ENCODE results near the gene BNC2. TPM values are rescaled to one million over a fixed set of nuclear protein-coding genes. Genes with fewer than 3 reads are reported as not detected.

Gene BNC2
- total and polyA plus RNA-seq, 2 of the 4 experiments (the other 2 are of a cell fraction), result 15.5 to 45.2 TPM

DNA sequence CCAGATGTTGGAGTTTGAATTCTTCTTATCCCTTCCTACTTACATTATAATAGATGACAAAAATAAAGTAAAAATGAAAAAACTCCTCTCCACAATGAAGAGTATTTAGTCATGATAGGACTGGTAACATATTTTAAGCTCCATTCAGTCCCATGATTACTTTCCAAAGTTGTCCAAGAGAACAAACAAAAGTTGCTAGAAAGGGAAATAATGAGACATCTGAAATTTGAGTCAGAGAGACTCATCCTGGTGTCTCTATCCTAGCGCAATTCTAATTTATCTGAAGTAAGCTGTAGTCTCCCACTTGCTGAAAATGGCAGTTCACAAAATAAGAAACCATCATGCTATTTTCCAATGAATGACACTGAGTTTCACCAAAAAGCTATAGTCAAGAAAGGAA, 152.2 kb downstream of the BNC2 start:
- H3K36me3 ChIP-seq (ENCODE audit: control insufficient read depth, insufficient read depth, low read length), result peaks cover 4% of the 10 kb centered on the region
- BruUV-seq (replicated peaks), result no TSS peak
- CTCF ChIA-PET, result interaction anchor here (0.6 kb wide), 1 partner anchor 150 kb away, joined by 3 read pairs; no protein-coding TSS in a partner anchor
- no peaks in the 10 kb centered on the region for H4K20me1 ChIP-seq (ENCODE audit: insufficient read depth, low read length)
- peak overlapping the region; percentile 58; the same call in 1 of the 2 replicates for H2BK20ac ChIP-seq (ENCODE audit: low read depth, low read length)
- peaks cover 14 to 41% of the 10 kb centered on the region in 2 experiments for H3K79me1 ChIP-seq (ENCODE audit: low read depth in 1 of 2, low read length in 2 of 2)
- dilution Hi-C loops (cut with HindIII; ENCODE audit: low sequenced_read_pairs, unreplicated experiment), result no loop called here
- POLR2A ChIA-PET (ENCODE audit: unreplicated experiment), result no interaction called here
- peak overlapping the region; percentile 41; the same call in 1 of the 2 replicates for H4K5ac ChIP-seq (ENCODE audit: low read depth, low read length)
- no peak overlapping the region for H3K4me3 ChIP-seq (ENCODE audit: insufficient read depth, low read depth, low read length)
- no peak overlapping the region for H4K8ac ChIP-seq (ENCODE audit: low read depth in 2 of 2, low read length in 2 of 2)
- H3K4me1 ChIP-seq (ENCODE audit: control insufficient read depth, insufficient read depth, low read length), result peaks cover 17% of the 10 kb centered on the region
- peak overlapping the region; percentile 40; the same call in 1 of the 3 replicates for H2BK15ac ChIP-seq (ENCODE audit: low read depth, low read length)
- no peak overlapping the region for H2AK9ac ChIP-seq (replicated peaks; ENCODE audit: low read depth, low read length, poor library complexity)
- peak overlapping the region; percentile 20 for H2BK5ac ChIP-seq (ENCODE audit: low read depth, low read length, poor library complexity, severe bottlenecking)
- ATAC-seq (ENCODE audit: low read depth) (peak; percentile 41), DNase-seq (peak; percentile 48)
- WGBS, 2 experiments (ENCODE audit: extremely low coverage in 2 of 2, insufficient read length in 1 of 2), result no CpG with 5 or more reads among the region's 1 CpG
- H2AK5ac ChIP-seq (ENCODE audit: low read depth, low read length), result no peak overlapping the region
- 0 out of 2 replicates have a peak overlapping the region, but pooled peaks have one; percentile 7 for H3K4me2 ChIP-seq (ENCODE audit: low read depth, low read length)
- no peak for TF ChIP-seq MAZ (IDR thresholded peaks at IDR 0.05; ENCODE audit: borderline replicate concordance, low read depth, low read length)
- no peak for TF ChIP-seq POLR2A (IDR thresholded peaks at IDR 0.05; ENCODE audit: low read depth, low read length)
- no peak for TF ChIP-seq NFE2L2 (IDR thresholded peaks at IDR 0.05; ENCODE audit: low read depth, low read length)
- TF ChIP-seq RCOR1 (IDR thresholded peaks at IDR 0.05; ENCODE audit: insufficient replicate concordance, low read length), result no peak
- TF ChIP-seq, protein P1, sequence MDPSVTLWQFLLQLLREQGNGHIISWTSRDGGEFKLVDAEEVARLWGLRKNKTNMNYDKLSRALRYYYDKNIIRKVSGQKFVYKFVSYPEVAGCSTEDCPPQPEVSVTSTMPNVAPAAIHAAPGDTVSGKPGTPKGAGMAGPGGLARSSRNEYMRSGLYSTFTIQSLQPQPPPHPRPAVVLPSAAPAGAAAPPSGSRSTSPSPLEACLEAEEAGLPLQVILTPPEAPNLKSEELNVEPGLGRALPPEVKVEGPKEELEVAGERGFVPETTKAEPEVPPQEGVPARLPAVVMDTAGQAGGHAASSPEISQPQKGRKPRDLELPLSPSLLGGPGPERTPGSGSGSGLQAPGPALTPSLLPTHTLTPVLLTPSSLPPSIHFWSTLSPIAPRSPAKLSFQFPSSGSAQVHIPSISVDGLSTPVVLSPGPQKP (IDR thresholded peaks at IDR 0.05; ENCODE audit: borderline replicate concordance, low read depth, low read length), result no peak
- H2AFZ ChIP-seq (replicated peaks; ENCODE audit: low read length, poor library complexity), result no peak overlapping the region
- no peaks in the 10 kb centered on the region for H3K27me3 ChIP-seq (ENCODE audit: control insufficient read depth, insufficient read depth, low read length)
- H4K91ac ChIP-seq (ENCODE audit: insufficient read depth, low read depth, low read length), result 0 out of 2 replicates have a peak overlapping the region, but pooled peaks have one; percentile 18
- intact Hi-C loops (cut with micrococcal nuclease), result no loop called here
- H3K4ac ChIP-seq (ENCODE audit: low read depth, low read length), result peak overlapping the region; percentile 46; the same call in 1 of the 2 replicates
- peak overlapping the region; percentile 27; the same call in 1 of the 2 replicates for H2BK120ac ChIP-seq (ENCODE audit: low read depth, low read length)
- peak overlapping the region; percentile 25; the same call in 1 of the 2 replicates for H3K27ac ChIP-seq (ENCODE audit: insufficient read depth, low read length)
- 0 out of 2 replicates have a peak overlapping the region, but pooled peaks have one; percentile 78 for H3K14ac ChIP-seq (replicated peaks; ENCODE audit: low read depth, low read length)
- peak overlapping the region; percentile 45; the same call in 1 of the 2 replicates for H3K23ac ChIP-seq (ENCODE audit: low read depth, low read length)
- H3K9ac ChIP-seq (ENCODE audit: low read depth, low read length), result no peak overlapping the region
- in situ Hi-C loops (cut with MboI; ENCODE audit: low sequenced_read_pairs), result loop anchor here (10.0 kb wide), 1 partner anchor 523 kb away; no protein-coding TSS in a partner anchor
- no peaks in the 10 kb centered on the region for H3K9me3 ChIP-seq (ENCODE audit: control insufficient read depth, insufficient read depth, low read length)
- H3K18ac ChIP-seq (ENCODE audit: low read depth, low read length), result peak overlapping the region; percentile 75; the same call in 1 of the 2 replicates
- H3K9me1 ChIP-seq (ENCODE audit: insufficient read depth, low read length), result peaks cover 6% of the 10 kb centered on the region; the same call in 1 of the 2 replicates
- H3K56ac ChIP-seq (ENCODE audit: extremely low read depth, insufficient read depth, low read length), result no peak overlapping the region
